NB4 (cell line): ENCODE measurements around the gene RAB39B.

Experiments used
- MYC ChIP-seq: IDR thresholded peaks from 2 replicates; pipeline ENCODE4 v1.6.1; 2011; ENCODE audit warnings: low read depth, low read length
- POLR2A ChIP-seq: IDR thresholded peaks from 2 replicates; pipeline ENCODE4 v1.6.1; 2011; ENCODE audit warnings: mild to moderate bottlenecking; ENCODE audit not compliant: insufficient read length; ENCODE audit errors: extremely low read depth
- TF ChIP-seq, protein P1 (sequence below): IDR thresholded peaks from one replicate; pipeline ENCODE4 v1.5.1; 2012; ENCODE audit warnings: low read depth, low read length
- TF ChIP-seq, protein P2 (sequence below): IDR thresholded peaks from 2 replicates; pipeline ENCODE4 v1.6.1; 2011; ENCODE audit warnings: low read depth, low read length

DNA sequence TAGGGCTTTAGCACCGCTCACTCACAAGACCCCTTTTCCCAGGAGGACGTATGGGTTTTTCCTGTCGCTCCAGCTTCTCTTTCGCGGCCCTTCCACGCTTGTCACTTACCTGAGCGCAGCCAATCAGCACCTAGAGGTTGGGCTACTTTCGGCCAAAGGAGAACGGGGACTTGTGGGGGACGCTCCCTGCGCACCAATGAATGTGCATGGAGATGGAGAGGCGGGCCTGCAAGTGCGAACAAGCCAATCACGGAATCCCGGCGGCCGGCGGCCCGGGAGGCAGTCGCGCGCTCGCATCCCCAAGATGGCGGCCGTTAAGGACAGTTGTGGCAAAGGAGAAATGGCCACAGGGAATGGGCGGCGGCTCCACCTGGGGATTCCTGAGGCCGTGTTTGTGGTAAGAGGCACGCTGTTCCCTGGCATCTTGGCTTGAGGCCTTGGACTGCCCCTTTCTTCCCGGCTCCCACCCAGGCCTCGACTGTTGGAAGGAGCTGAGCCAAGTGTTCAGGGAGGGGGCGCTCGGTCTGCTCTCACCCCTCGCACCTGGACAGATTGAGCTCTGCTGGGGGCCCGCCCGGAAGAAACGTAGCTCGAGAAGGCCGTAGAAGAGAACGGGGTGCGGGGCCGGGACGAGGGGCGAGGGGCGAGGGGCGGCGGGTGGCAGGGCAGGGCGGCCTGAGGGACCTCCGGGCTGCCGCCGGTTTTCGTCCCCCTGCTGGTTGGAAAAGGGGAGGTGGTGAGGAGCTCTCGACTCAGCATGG is 47.9 kb downstream of the RAB39B start, which contains the start of gene VBP1:
- TF ChIP-seq, protein P1, sequence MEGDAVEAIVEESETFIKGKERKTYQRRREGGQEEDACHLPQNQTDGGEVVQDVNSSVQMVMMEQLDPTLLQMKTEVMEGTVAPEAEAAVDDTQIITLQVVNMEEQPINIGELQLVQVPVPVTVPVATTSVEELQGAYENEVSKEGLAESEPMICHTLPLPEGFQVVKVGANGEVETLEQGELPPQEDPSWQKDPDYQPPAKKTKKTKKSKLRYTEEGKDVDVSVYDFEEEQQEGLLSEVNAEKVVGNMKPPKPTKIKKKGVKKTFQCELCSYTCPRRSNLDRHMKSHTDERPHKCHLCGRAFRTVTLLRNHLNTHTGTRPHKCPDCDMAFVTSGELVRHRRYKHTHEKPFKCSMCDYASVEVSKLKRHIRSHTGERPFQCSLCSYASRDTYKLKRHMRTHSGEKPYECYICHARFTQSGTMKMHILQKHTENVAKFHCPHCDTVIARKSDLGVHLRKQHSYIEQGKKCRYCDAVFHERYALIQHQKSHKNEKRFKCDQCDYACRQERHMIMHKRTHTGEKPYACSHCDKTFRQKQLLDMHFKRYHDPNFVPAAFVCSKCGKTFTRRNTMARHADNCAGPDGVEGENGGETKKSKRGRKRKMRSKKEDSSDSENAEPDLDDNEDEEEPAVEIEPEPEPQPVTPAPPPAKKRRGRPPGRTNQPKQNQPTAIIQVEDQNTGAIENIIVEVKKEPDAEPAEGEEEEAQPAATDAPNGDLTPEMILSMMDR: peak; percentile 29
- no peak; the same call in 1 of the 2 replicates for TF ChIP-seq MYC
- TF ChIP-seq, protein P2, sequence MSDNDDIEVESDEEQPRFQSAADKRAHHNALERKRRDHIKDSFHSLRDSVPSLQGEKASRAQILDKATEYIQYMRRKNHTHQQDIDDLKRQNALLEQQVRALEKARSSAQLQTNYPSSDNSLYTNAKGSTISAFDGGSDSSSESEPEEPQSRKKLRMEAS: no peak
- TF ChIP-seq POLR2A: peak; percentile 53
